CD4-positive, alpha-beta memory T cell (primary cell): ENCODE data around the gene CACNA1C. TPM values are rescaled to one million over a fixed set of nuclear protein-coding genes. Genes with fewer than 3 reads are reported as not detected.

Source experiments
- CTCF ChIA-PET: fragments of 350-600 bp; sonication (Branson Sonifier 250); formaldehyde crosslinking; loops from one replicate; lab custom pipeline; 2021; ENCODE audit warnings: inconsistent platforms; ENCODE audit not compliant: partially characterized antibody; lab: Charles Lee
- POLR2A ChIA-PET: fragments of 350-600 bp; sonication (Branson Sonifier 250); formaldehyde crosslinking; loops from one replicate; lab custom pipeline; 2021; ENCODE audit not compliant: partially characterized antibody; lab: Charles Lee
- DNase-seq, 5 donors: peaks; one replicate each; pipeline versions ENCODE4 v3.0.0 to v3.0.0-alpha.2; 2020 to 2022; ENCODE audit warnings: mixed read lengths in 1 of 5
- H3K27ac ChIP-seq: one replicate; pipeline ENCODE4 v1.7.0; 2013; ENCODE audit warnings: low read depth, low read length
- H3K27me3 ChIP-seq: 2 replicates; pipeline ENCODE4 v1.7.0; 2013; ENCODE audit warnings: mild to moderate bottlenecking, low read length, moderate library complexity; ENCODE audit not compliant: insufficient read depth
- H3K36me3 ChIP-seq: 2 replicates; pipeline ENCODE4 v1.7.0; 2013; ENCODE audit warnings: mild to moderate bottlenecking, low read length, moderate library complexity; ENCODE audit not compliant: insufficient read depth
- H3K4me1 ChIP-seq: 2 replicates; pipeline ENCODE4 v1.7.0; 2013; ENCODE audit warnings: mild to moderate bottlenecking, low read length, moderate library complexity; ENCODE audit not compliant: insufficient read depth
- H3K4me3 ChIP-seq, 2 donors: one replicate each; pipeline ENCODE4 v1.7.0; 2013; ENCODE audit warnings: low read length in 2 of 2, mild to moderate bottlenecking in 1 of 2
- H3K9me3 ChIP-seq, 2 donors: one replicate each; pipeline ENCODE4 v1.7.0; 2013; ENCODE audit warnings: low read length in 2 of 2, control low read depth in 1 of 2; ENCODE audit not compliant: control insufficient read depth in 1 of 2
- H3K27ac Mint-ChIP-seq, 7 donors: one replicate each; pipeline ENCODE4 v1.8.0; 2020 to 2021; ENCODE audit warnings: mixed read lengths in 7 of 7, mild to moderate bottlenecking in 6 of 7, inconsistent platforms in 3 of 7, moderate library complexity in 3 of 7
- H3K27me3 Mint-ChIP-seq, 2 donors: one replicate each; pipeline ENCODE4 v1.8.0; 2020 to 2021; ENCODE audit warnings: mixed read lengths in 2 of 2
- H3K36me3 Mint-ChIP-seq, 2 donors: one replicate each; pipeline ENCODE4 v1.8.0; 2020 to 2021; ENCODE audit warnings: mixed read lengths in 2 of 2, inconsistent platforms in 1 of 2, mild to moderate bottlenecking in 1 of 2
- H3K4me1 Mint-ChIP-seq, 4 donors: one replicate each; pipeline ENCODE4 v1.8.0; 2020 to 2021; ENCODE audit warnings: mixed read lengths in 4 of 4, mild to moderate bottlenecking in 1 of 4
- H3K4me3 Mint-ChIP-seq, 8 donors: one replicate each; pipeline ENCODE4 v1.8.0; 2020 to 2021; ENCODE audit warnings: mixed read lengths in 8 of 8, mild to moderate bottlenecking in 7 of 8, moderate library complexity in 6 of 8, inconsistent platforms in 3 of 8
- H3K9me3 Mint-ChIP-seq, 8 donors: one replicate each; pipeline ENCODE4 v1.8.0; 2020 to 2021; ENCODE audit warnings: mixed read lengths in 8 of 8, mild to moderate bottlenecking in 5 of 8, inconsistent platforms in 3 of 8, moderate library complexity in 1 of 8
- intact Hi-C: fragments of 100-400 bp; cut with micrococcal nuclease; formaldehyde crosslinking; loops from one replicate; pipeline ENCODE4 v1.15.1; 2023
- polyA plus RNA-seq, 2 donors: library from polyadenylated mRNA; unstranded; fragments of 300-500 nt; fragmentation: Illumina TruSeq; gene quantifications; one replicate each; pipeline ENCODE4 v1.2.3, GENCODE V29; 2021
- total RNA-seq, 2 experiments: library from RNA; stranded (reverse); gene quantifications; one replicate each; pipeline ENCODE4 v1.2.3, GENCODE V29; 2021

Gene CACNA1C
- total and polyA plus RNA-seq, 4 experiments from 2014 or later: 0.05 to 0.21 (median 0.07) TPM

DNA sequence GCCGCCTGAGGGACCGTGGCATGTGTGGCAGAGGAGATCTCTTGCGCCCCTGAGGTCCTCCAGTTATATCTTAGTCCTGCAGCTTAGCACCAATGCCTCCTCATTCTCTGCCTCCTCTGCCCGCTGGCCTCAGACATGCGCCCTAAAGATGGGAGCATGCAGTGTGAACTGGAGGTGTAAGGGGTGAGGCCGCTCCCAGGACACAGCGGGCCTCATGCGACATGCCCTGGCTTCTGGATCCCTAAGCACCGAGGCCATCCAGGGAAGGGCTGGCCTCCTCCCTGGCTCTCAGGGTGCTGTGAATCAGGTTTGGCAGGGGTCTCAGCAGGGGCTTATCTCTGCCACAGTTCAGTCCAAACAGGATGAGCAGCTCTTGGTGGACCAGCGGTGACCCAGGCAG is 86.9 kb downstream of the CACNA1C start:
- POLR2A ChIA-PET: no interaction called here
- no peaks in the 10 kb centered on the region for H3K9me3 ChIP-seq
- intact Hi-C loops: no loop called here
- H3K4me1 ChIP-seq: no peaks in the 10 kb centered on the region
- no peaks in the 10 kb centered on the region for H3K4me1 Mint-ChIP-seq
- CTCF ChIA-PET: no interaction called here
- no peak for DNase-seq
- peaks cover 0 to 5% (median under 1%) of the 10 kb centered on the region in 8 donors for H3K9me3 Mint-ChIP-seq
- H3K27me3 Mint-ChIP-seq: peaks cover 1 to 6% of the 10 kb centered on the region in 2 donors
- H3K27ac Mint-ChIP-seq: no peak overlapping the region
- no peak overlapping the region for H3K4me3 ChIP-seq
- no peak overlapping the region for H3K4me3 Mint-ChIP-seq
- no peaks in the 10 kb centered on the region for H3K27me3 ChIP-seq
- no peak overlapping the region for H3K27ac ChIP-seq
- H3K36me3 ChIP-seq: no peaks in the 10 kb centered on the region
- H3K36me3 Mint-ChIP-seq: no peaks in the 10 kb centered on the region

DNA sequence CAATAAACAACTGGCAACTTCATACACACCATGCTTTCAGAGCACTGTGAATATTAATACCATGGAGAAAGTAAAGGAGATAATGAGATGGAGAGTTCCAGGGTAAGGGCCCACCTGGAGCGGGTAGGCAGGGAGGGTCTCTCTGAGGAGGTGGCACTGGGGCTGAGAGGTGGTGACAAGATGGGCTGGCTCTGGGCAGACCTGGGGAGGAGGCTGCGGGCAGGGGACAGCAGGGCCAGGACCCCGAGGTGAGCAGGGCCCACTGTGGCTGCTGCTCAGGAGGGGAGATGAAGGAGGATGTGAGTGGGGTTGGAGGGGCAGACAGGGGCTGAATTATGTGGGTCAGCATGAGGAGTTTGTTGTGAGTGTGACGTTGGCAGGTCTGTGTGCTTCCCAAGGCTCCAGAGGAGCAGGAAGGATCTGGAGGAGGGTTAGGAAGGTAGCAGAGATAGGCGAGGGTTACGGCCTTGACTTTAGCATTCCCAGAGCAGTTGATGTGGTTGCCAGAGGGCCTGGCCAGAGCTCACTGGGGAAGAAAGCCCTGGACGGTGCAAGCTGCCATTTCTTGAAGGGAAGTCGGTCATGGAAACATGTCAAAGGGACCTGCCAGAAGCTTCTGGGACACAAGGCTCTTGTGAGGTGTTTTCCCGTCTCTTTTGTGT is 88.2 kb downstream of the CACNA1C start:
- Histone ChIP-seq H3K4me3 (no peak overlapping the region), H3K36me3 (no peaks in the 10 kb centered on the region), H3K4me1 (no peaks in the 10 kb centered on the region), H3K9me3 (no peaks in the 10 kb centered on the region), H3K27ac (no peak overlapping the region), H3K27me3 (no peaks in the 10 kb centered on the region)
- Mint-ChIP-seq H3K27ac (no peak overlapping the region), H3K36me3 (no peaks in the 10 kb centered on the region), H3K9me3 (peaks cover 0 to 5% (median 0%) of the 10 kb centered on the region in 8 donors), H3K4me1 (no peaks in the 10 kb centered on the region), H3K4me3 (peak overlapping the region in 1 of 8 donors; percentile 24), H3K27me3 (peaks cover 3 to 14% of the 10 kb centered on the region in 2 donors)
- DNase-seq: no peak
- ChIA-PET CTCF (no interaction called here), POLR2A (no interaction called here)
- intact Hi-C loops: no loop called here

- Mint-ChIP-seq H3K27me3 (peaks cover 4 to 13% of the 10 kb centered on the region in 2 donors), H3K9me3 (no peaks in the 10 kb centered on the region), H3K27ac (no peak overlapping the region), H3K36me3 (no peaks in the 10 kb centered on the region), H3K4me1 (no peaks in the 10 kb centered on the region), H3K4me3 (no peak overlapping the region)
- no peaks in the 10 kb centered on the region for H3K27me3 ChIP-seq
- no peaks in the 10 kb centered on the region for H3K36me3 ChIP-seq
- H3K9me3 ChIP-seq: no peaks in the 10 kb centered on the region
- CTCF ChIA-PET: no interaction called here
- H3K4me1 ChIP-seq: no peaks in the 10 kb centered on the region
- intact Hi-C loops: no loop called here
- POLR2A ChIA-PET: no interaction called here
- H3K4me3 ChIP-seq: no peak overlapping the region
- DNase-seq: no peak
- H3K27ac ChIP-seq: no peak overlapping the region
These were observed 89.3 kb downstream of the CACNA1C start for GRCh38 chr12:2142068-2142467.

DNA sequence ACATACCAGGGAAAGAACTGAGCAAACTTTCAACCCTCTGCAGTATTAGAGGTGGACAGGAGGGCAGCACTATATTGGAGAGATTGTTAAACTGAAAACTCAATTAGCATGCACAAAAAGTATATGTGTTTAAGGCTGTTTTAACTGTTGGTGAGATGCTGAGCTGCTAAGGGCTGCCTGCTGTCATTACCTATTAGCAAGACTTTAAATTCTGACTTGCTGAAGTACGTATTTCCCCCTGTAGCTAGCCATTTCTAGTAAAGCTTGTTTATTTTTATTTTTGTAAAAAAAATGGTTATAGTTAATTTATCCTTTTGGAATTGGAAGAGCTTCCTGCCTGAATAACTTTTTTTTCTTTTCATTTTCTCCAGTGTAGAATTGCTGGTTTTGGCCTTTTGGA is 92.2 kb downstream of the CACNA1C start:
- H3K4me3 Mint-ChIP-seq: no peak overlapping the region
- DNase-seq: no peak
- ChIA-PET CTCF (no interaction called here), POLR2A (no interaction called here)
- Histone ChIP-seq H3K27ac (no peak overlapping the region), H3K4me1 (no peaks in the 10 kb centered on the region), H3K4me3 (no peak overlapping the region), H3K9me3 (no peaks in the 10 kb centered on the region), H3K27me3 (no peaks in the 10 kb centered on the region), H3K36me3 (no peaks in the 10 kb centered on the region)
- intact Hi-C loops: no loop called here
- H3K9me3 Mint-ChIP-seq: no peaks in the 10 kb centered on the region
- H3K4me1 Mint-ChIP-seq: no peaks in the 10 kb centered on the region
- H3K36me3 Mint-ChIP-seq: no peaks in the 10 kb centered on the region
- no peak overlapping the region for H3K27ac Mint-ChIP-seq
- peaks cover 12 to 25% of the 10 kb centered on the region in 2 donors for H3K27me3 Mint-ChIP-seq

DNA sequence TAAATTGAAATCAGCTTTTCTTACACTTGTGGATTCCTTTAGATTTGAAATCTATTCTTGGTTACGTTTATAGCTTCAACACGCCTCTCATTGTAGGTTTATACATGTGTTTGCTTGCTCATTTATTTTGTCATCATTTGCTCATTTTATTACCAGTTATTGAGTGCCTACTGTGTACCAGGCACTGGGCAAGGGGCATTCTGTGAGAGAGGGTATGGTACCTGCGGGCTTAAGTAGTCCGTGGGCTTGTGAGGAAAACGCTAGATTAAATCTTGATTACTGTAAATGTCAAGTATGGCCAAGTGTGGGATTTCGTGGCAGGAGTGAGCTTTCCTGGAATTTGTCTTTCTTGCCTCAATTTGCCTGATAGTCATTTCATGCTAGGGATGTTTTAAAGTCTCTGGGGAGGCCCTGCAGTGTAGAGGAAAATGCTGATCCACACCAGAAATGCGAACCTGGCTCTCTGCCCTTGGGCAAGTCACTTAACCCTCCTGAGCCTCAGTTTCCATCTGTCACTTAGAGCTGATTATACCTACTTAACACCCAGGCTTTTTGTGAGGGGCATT is 92.7 kb downstream of the CACNA1C start:
- H3K36me3 ChIP-seq: no peaks in the 10 kb centered on the region
- Mint-ChIP-seq H3K9me3 (no peaks in the 10 kb centered on the region), H3K27me3 (peaks cover 13 to 30% of the 10 kb centered on the region in 2 donors), H3K4me3 (no peak overlapping the region), H3K36me3 (no peaks in the 10 kb centered on the region), H3K27ac (peak overlapping the region in 1 of 7 donors; percentile 29), H3K4me1 (no peaks in the 10 kb centered on the region)
- intact Hi-C loops: no loop called here
- no peaks in the 10 kb centered on the region for H3K4me1 ChIP-seq
- no peak for DNase-seq
- H3K27ac ChIP-seq: no peak overlapping the region
- ChIA-PET POLR2A (no interaction called here), CTCF (no interaction called here)
- H3K4me3 ChIP-seq: no peak overlapping the region
- no peaks in the 10 kb centered on the region for H3K27me3 ChIP-seq
- H3K9me3 ChIP-seq: no peaks in the 10 kb centered on the region

GRCh38 chr12:2147335-2147734 is 94.5 kb downstream of the CACNA1C start:
- no peak overlapping the region for H3K4me3 ChIP-seq
- H3K36me3 Mint-ChIP-seq: no peaks in the 10 kb centered on the region
- H3K27ac Mint-ChIP-seq: no peak overlapping the region
- H3K27me3 Mint-ChIP-seq: peaks cover 13 to 36% of the 10 kb centered on the region in 2 donors
- DNase-seq: no peak
- H3K36me3 ChIP-seq: no peaks in the 10 kb centered on the region
- no peaks in the 10 kb centered on the region for H3K4me1 Mint-ChIP-seq
- H3K9me3 Mint-ChIP-seq: peaks cover 0 to 2% (median 0%) of the 10 kb centered on the region in 8 donors
- POLR2A ChIA-PET: no interaction called here
- H3K27me3 ChIP-seq: no peaks in the 10 kb centered on the region
- no peak overlapping the region for H3K4me3 Mint-ChIP-seq
- intact Hi-C loops: no loop called here
- no peaks in the 10 kb centered on the region for H3K4me1 ChIP-seq
- no peak overlapping the region for H3K27ac ChIP-seq
- CTCF ChIA-PET: interaction anchor here (0.9 kb wide), 1 partner anchor 9 kb away, joined by 5 read pairs; no protein-coding TSS in a partner anchor
- no peaks in the 10 kb centered on the region for H3K9me3 ChIP-seq

DNA sequence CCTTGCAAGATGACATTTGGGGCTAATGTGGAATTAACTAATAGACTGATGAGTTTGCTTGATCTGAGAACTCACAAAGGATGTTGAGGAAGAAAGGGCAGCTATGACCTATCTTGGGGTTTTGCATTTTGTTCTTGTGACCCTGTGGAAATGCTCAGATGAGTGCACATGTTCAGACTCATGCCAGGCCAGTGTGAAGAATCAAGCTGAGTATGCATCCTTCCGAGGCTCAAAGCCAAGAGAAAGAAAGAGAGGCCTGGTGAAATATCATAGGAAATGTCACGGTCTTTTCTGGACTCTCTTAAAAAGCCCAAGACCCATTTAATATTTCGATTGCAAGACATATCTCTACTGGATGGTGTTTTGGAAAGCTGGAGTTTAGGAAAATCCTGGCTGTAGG is 96.3 kb downstream of the CACNA1C start:
- DNase-seq: no peak
- Histone ChIP-seq H3K9me3 (no peaks in the 10 kb centered on the region), H3K27me3 (no peaks in the 10 kb centered on the region), H3K4me1 (no peaks in the 10 kb centered on the region), H3K27ac (no peak overlapping the region), H3K36me3 (no peaks in the 10 kb centered on the region), H3K4me3 (no peak overlapping the region)
- no peaks in the 10 kb centered on the region for H3K36me3 Mint-ChIP-seq
- intact Hi-C loops: no loop called here
- peaks cover 13 to 40% of the 10 kb centered on the region in 2 donors for H3K27me3 Mint-ChIP-seq
- H3K4me1 Mint-ChIP-seq: no peaks in the 10 kb centered on the region
- H3K27ac Mint-ChIP-seq: no peak overlapping the region
- ChIA-PET POLR2A (no interaction called here), CTCF (no interaction called here)
- peaks cover 0 to 2% (median 0%) of the 10 kb centered on the region in 8 donors for H3K9me3 Mint-ChIP-seq
- H3K4me3 Mint-ChIP-seq: no peak overlapping the region
